HAP-1 (cell line): Measurements from ENCODE around the gene SMARCC1.
A peak's percentile ranks its signal among the peaks of the same experiment; 100 is the strongest.
"Not testable (repeated sequence)": the region's sequence is repeated elsewhere in the genome, so short reads cannot be mapped to it uniquely, and the experiment has no call there.

Source experiments
- DNase-seq, 2 experiments: peaks; one replicate each; pipeline ENCODE4 v3.0.0-alpha.2; 2016 to 2020; ENCODE audit warnings: low spot score in 2 of 2
- H3K27me3 ChIP-seq: fragments of 250-450 bp; sonication (Bioruptor Pico); 2 replicates; pipeline ENCODE4 v1.5.1; 2020; ENCODE audit warnings: low read depth, mild to moderate bottlenecking, moderate library complexity
- H3K36me3 ChIP-seq: fragments of 250-450 bp; sonication (Bioruptor Pico); replicated peaks from 2 replicates; pipeline ENCODE4 v1.5.1; 2020; ENCODE audit warnings: mild to moderate bottlenecking
- H3K4me1 ChIP-seq: fragments of 250-450 bp; sonication (Bioruptor Pico); 2 replicates; pipeline ENCODE4 v1.5.1; 2020; ENCODE audit warnings: mild to moderate bottlenecking
- H3K4me3 ChIP-seq: fragments of 250-450 bp; sonication (Bioruptor Pico); 2 replicates; pipeline ENCODE4 v1.5.1; 2020; ENCODE audit warnings: mild to moderate bottlenecking, moderate library complexity
- H3K9me3 ChIP-seq: fragments of 250-450 bp; sonication (Bioruptor Pico); 2 replicates; pipeline ENCODE4 v1.5.1; 2020; ENCODE audit warnings: mild to moderate bottlenecking, moderate library complexity
- in situ Hi-C: fragments of 300-500 bp; cut with MboI; formaldehyde crosslinking; loops from 3 replicates; pipeline ENCODE4 v1.14.3; 2020; ENCODE audit warnings: low sequenced_read_pairs, inconsistent platforms, mixed read lengths

Gene SMARCC1

DNA sequence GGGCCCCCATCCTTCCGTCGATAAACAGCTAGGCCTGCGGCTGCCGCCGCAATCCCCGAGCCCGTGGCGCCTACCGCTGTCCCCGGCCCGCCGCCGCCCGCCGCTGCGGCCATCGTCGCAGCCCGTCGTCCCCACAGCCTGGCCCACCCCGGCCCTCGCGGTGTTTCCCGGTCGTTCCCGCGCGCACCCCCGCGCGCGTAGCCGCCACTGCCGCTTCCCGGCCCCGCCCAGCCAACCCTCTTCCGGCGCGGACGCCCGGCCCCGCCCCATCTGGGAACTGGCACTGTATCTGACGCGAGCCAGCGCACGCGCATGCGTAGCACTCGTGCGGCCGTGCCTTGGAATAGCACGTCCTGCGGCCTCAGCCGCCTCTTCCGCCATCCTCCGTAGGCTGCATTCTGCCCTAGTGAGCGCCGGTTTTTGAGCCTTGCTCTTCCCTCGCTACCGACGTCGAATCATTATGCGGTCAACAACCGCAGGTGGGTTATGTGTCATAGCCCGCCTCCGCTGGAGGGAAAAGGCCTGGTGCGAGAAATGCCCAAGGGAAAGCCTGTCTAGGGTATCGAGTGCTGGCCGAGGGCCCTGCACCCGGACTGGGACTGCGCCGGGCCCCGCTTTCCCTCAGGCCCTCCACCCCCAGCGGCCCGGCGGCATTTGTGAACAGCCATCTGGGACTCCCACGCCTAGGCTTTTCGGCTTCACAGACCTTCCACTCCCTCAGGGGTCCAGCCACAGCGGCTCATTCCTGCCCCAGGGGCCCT, at the start of gene SMARCC1:
SMARCC1 (minus strand) TSS at position 209 of the 761 bp plus-strand sequence; CDS start at position 113, 96 bp downstream.
- in situ Hi-C loops = loop anchor here (5.0 kb wide), 1 partner anchor 260 kb away; no protein-coding TSS in a partner anchor
- Histone ChIP-seq H3K4me1 (peaks cover 10% of the 10 kb centered on the region), H3K9me3 (no peaks in the 10 kb centered on the region), H3K4me3 (peak within 1 kb of the TSS; percentile 57), H3K36me3 (no peaks in the 10 kb centered on the region; the same call in none of the 2 replicates), H3K27me3 (no peaks in the 10 kb centered on the region)
- peak; percentile 94 to 99 for DNase-seq

DNA sequence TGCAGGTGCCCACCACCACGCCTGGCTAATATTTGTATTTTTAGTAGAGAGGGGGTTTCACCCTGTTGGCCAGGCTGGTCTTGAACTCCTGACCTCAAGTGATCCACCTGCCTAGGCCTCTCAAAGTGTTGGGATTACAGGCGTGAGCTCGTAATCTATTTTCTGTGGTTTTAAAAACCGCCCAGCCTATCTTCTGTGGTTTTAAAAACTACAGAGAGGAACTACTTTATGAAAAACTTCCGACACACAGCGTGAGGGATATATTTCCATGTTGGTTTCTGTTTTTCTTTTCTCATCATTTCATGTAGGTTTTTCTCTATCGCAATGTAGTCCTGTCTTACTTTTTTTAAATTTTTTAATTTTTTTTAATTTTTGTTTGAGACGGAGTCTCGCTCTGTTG, 47.8 kb upstream of the SMARCC1 start:
- peaks cover 79% of the 10 kb centered on the region for H3K36me3 ChIP-seq
- H3K9me3 ChIP-seq, H3K4me3 ChIP-seq, H3K27me3 ChIP-seq, DNase-seq, in situ Hi-C loops: not testable (repeated sequence)
- H3K4me1 ChIP-seq = peaks cover 10% of the 10 kb centered on the region

DNA sequence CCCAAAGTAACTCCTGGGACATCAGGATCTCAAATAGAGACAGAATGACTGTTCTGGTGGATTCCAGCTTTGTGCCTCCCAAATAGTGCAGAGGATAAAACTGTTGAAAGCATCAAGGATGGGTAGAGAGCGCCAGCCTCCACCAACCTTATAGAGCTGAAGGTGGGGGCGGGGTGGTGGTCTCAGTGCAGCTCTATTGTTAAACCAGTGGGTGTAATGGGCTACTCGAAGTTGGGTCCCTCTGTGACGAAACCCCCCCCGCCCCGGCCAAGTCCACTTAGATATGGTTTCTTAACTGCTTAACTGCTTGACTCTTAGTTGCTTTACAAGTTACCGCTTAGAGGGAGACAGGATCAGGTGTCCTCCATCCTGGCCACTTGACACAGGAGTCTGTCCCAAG, 43.9 kb upstream of the SMARCC1 start:
- DNase-seq = peak in 1 of 2 experiments; percentile 38
- H3K4me3 ChIP-seq = peak overlapping the region; percentile 99
- no peaks in the 10 kb centered on the region for H3K9me3 ChIP-seq
- peaks cover 12% of the 10 kb centered on the region for H3K4me1 ChIP-seq
- peaks cover 46% of the 10 kb centered on the region for H3K36me3 ChIP-seq
- in situ Hi-C loops = no loop called here
- H3K27me3 ChIP-seq = no peaks in the 10 kb centered on the region

DNA sequence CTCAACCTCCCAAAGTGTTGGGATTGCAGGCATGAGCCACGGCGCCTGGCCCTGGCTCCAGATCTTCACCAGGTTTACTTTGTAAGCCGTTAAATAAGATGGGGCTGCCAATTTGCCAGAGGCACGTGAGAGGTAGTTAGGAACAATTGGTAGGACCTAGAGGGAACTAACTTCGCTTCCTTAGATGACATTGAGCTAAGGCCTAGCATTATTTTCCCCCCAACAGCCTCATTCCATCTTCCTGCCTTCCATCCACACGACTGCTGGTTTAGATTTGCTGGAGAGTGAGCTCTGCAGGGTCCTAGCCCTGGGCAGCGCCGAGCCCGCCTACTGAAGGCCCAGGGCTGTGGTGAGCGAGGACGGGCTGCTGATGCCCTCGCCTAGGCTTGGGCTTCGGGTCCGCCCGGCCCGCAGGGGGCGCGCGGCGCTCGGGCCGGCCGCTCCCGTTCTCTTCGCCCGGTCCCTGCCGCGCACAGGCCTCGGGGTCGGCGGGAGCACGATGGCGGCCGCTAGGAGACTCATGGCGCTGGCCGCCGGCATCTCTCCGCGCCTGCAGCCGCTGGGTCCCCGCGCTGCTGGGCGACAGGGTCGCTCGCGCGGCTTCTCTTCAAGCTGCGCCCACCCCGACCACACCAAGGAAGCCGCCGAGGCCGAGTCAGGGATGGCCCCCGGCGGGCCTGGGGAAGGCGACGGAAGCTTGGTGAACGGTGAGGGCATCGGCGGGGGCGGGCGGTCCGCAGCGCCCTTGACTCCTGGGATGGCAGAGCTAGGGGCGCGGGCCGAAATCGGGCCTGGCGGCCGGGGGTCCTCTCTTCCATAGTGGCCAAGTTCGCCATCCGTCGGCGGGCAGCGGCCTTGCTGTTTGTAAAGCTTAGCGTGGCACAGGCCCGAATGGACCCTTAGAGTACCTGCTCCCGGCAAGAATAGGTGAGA, 43.1 kb upstream of the SMARCC1 start:
- peak overlapping the region; percentile 99 for H3K4me3 ChIP-seq
- peak; percentile 74 to 85 for DNase-seq
- H3K36me3 ChIP-seq = peaks cover 40% of the 10 kb centered on the region
- H3K4me1 ChIP-seq = peaks cover 12% of the 10 kb centered on the region
- H3K9me3 ChIP-seq = no peaks in the 10 kb centered on the region
- in situ Hi-C loops = no loop called here
- no peaks in the 10 kb centered on the region for H3K27me3 ChIP-seq

DNA sequence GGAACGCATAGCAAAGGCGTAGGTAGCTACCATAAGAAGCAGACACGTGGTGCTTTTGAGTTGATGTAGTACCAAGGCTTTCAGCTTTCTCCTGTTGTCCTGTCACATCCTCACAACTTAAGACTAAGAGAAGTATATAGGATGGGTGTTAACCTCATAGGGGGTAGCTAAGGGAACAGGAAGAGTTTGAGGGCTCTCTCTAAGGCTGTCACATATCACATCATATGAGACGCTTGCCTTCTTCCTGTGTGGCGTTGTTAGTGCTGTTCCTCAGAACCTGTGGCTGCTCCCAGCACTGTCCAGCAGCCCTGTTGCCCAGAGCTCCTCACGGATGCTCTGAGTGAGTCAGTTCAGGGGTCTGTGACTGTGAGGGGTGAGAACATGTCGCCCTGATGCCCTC, 35.9 kb upstream of the SMARCC1 start:
- no peak overlapping the region for H3K4me3 ChIP-seq
- no peaks in the 10 kb centered on the region for H3K9me3 ChIP-seq
- in situ Hi-C loops = no loop called here
- no peak for DNase-seq
- H3K27me3 ChIP-seq = no peaks in the 10 kb centered on the region
- peaks cover 14% of the 10 kb centered on the region for H3K36me3 ChIP-seq
- no peaks in the 10 kb centered on the region for H3K4me1 ChIP-seq

DNA sequence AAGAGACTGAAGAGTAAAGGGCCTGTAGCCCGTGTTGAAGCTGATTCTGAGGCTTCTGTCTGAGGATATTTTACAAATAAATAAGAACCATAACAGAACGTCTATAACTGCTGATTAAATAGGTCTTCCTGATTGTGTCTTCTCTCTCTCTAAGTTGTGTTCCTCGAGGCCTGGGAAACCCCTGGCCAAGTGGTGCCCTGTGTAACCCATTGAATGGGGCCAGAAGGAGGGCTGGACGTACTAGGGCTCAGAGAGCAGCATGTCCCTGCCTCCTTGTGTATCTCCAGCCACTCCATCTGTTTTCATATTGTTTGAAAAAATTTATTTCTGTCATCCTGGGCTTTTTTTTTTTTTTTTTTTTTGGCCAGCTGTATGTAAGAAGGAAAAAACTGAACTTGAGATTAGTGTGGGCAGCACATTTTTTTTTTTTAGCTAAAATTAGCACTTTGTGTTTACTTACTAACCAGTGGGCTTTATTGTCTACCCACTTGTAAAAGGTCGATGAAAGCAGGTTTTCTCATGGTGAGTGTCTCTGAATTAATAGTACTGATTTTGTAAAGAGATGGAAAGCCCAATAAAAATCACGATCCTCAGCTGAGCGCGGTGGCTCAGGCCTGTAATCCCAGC, 32.0 kb upstream of the SMARCC1 start:
- Histone ChIP-seq H3K4me1 (no peaks in the 10 kb centered on the region), H3K36me3 (peaks cover 31% of the 10 kb centered on the region), H3K4me3 (no peak overlapping the region), H3K27me3 (no peaks in the 10 kb centered on the region), H3K9me3 (no peaks in the 10 kb centered on the region)
- in situ Hi-C loops = no loop called here
- peak; percentile 15 to 26 for DNase-seq

DNA sequence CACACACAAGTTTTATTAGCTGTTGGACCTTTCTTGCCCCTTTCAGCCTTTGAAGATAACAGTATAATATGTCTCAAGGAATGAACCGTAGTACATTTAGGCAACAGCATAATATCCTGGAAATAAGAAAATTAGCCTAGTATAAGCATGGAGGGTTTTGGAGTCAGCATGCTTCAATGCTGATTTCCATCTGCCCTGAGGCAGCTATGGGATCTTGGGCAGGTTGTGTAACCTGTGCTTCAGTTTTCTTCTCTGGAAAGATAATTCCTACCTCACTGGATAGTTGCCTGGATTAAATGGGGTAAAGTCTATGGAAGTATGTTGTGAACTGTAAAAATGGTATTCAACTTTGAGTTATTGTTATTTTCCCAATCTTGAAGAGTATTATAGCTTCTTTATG, 22.9 kb upstream of the SMARCC1 start:
- Histone ChIP-seq H3K4me3 (no peak overlapping the region), H3K36me3 (peaks cover 13% of the 10 kb centered on the region), H3K4me1 (peaks cover 14% of the 10 kb centered on the region), H3K27me3 (no peaks in the 10 kb centered on the region), H3K9me3 (no peaks in the 10 kb centered on the region)
- no peak for DNase-seq
- in situ Hi-C loops = no loop called here

DNA sequence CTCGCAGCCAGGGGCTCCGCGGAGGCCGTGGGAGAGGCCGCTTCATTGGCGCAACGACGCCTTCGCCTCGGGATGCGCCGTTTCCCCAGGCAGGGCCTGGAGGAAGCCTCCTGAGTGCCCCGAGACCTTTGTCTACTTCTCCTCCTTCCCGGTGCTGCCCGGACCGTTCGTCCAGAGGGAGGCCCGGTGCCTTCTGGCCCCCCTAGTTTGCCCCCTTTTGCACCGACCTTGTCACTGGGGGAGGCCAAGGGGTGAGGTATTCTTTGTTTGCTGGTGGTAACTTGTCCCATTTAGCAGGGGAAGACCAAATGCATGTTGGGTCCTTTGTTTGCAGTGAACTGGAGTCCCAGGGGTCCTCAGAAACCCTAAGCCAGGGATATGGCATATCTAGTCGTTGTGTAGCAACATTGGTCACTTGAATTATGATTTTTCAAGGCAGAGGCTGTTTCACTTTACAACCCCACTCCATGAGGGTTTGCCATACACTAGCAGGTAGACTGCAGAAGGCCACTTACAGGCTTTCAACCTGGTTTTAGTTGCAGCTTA, 21.9 kb upstream of the SMARCC1 start:
- Histone ChIP-seq H3K36me3 (peaks cover 13% of the 10 kb centered on the region), H3K4me3 (peak overlapping the region; percentile 88), H3K4me1 (peaks cover 14% of the 10 kb centered on the region), H3K27me3 (no peaks in the 10 kb centered on the region), H3K9me3 (no peaks in the 10 kb centered on the region)
- DNase-seq = peak in 1 of 2 experiments; percentile 41
- in situ Hi-C loops = no loop called here

DNA sequence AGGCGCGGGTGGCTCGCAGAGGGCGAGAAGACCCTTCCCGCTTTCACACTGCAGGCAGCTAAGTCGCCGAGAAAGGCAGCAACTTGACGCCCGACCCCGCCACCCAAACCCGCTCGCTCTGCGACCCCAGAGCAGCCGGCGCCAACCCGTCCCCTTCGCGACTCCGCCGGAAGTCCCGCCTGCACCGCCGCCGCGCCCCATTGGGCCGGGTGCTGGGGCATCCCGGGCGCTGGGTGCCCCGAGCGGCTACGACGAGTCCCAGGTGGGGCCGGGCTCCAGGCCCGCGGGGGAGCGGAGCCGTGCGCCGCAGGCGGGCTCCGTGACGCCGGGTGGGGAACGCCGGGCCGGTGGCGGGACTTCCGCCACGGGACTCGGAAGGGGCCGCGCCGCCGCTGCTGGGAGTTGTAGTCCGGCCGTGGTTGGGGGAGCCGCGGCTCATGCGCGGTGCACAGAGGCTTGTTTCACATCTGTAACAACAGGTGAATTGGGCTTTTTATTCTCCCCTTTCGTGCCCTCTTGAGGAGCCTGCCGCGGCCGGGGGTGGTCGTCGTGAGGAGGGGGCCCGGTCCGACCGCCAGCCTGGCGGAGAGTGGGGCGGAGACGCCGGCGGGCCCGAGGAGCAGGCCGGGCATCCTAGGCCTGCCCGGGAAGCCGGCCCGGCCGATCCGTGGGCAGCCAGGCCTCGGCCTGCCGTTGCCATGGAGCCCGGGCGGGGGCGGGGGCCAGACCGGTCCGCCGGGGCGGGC, 21.2 kb upstream of the SMARCC1 start, which contains the start of gene DHX30:
DHX30 (plus strand) TSS at position 405 of the 746 bp plus-strand sequence. CDS start 7,546 bp downstream, outside the sequence.
- Histone ChIP-seq H3K27me3 (no peaks in the 10 kb centered on the region), H3K36me3 (peaks cover 13% of the 10 kb centered on the region), H3K4me3 (peak within 1 kb of the TSS; percentile 88), H3K9me3 (no peaks in the 10 kb centered on the region), H3K4me1 (peaks cover 14% of the 10 kb centered on the region)
- in situ Hi-C loops = no loop called here
- DNase-seq = peak; percentile 74 to 87

DNA sequence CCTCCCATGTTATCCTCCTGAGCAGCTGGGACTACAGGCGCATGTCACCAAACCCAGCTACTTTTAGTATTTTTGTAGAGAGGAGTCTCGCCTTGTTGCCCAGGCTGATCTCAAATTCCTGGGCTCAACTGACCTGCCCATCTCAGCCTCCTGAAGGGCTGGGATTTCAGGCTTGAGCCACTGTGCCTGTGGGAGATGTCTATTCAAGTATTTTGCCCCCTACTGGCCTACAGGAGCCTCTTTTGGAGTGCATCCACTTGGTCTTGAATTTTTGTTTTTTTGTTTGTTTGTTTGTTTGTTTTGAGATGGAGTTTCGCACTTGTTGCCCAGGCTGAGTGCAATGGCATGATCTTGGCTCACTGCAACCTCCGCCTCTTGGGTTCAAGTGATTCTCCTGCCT, 18.0 kb upstream of the SMARCC1 start:
- in situ Hi-C loops = loop anchor here (10.0 kb wide), 1 partner anchor 375 kb away; no protein-coding TSS in a partner anchor
- DNase-seq = no peak
- Histone ChIP-seq H3K36me3 (no peaks in the 10 kb centered on the region; the same call in 1 of the 2 replicates), H3K9me3 (no peaks in the 10 kb centered on the region), H3K4me1 (peaks cover 14% of the 10 kb centered on the region), H3K27me3 (no peaks in the 10 kb centered on the region), H3K4me3 (no peak overlapping the region)

DNA sequence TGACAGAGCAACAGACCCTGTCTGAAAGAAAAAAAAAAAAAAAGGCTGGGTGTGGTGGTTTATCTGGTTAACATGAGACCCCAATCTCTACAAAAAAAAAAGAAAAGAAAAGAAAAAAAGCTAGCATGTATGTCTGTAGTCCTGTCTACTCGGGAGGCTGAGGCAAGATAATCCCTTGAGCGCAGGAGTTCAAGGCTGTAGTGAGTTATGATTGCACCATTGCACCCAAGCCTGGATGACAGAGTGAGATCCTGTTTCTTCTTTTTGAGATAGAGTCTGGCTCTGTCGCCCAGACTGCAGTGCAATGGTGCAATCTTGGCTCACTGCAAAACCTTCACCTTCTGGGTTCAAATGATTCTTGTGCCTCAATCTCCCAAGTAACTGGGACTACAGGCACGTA, 12.9 kb upstream of the SMARCC1 start:
- in situ Hi-C loops = loop anchor here (10.0 kb wide), 1 partner anchor 370 kb away; no protein-coding TSS in a partner anchor
- Histone ChIP-seq H3K9me3 (no peaks in the 10 kb centered on the region), H3K4me1 (no peaks in the 10 kb centered on the region), H3K4me3 (no peak overlapping the region), H3K36me3 (no peaks in the 10 kb centered on the region), H3K27me3 (no peaks in the 10 kb centered on the region)
- DNase-seq = no peak

DNA sequence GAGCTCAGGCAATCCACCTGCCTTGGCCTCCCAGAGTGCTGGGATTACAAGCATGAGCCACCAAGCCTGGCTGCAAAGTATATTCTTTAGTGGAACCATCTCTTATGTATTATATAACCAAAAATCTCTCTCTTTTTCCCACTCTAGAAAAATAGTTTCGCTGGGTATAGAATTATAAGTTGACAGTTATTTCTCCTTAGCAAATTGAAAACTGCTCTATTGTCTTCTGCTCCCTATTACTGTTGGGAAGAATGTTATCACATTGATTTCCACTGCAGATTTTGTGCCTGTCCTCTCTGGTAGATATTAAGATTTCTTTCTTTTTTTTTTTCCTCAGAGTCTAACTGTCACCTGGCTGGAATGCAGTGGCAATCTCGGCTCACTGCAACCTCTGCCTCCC, 11.0 kb upstream of the SMARCC1 start:
- Histone ChIP-seq H3K36me3 (no peaks in the 10 kb centered on the region), H3K9me3 (no peaks in the 10 kb centered on the region), H3K27me3 (no peaks in the 10 kb centered on the region), H3K4me3 (no peak overlapping the region), H3K4me1 (peaks cover 4% of the 10 kb centered on the region)
- DNase-seq = no peak
- in situ Hi-C loops = loop anchor here (10.0 kb wide), 1 partner anchor 368 kb away; no protein-coding TSS in a partner anchor
